Eye (tissue), 1 donor: ENCODE data around the gene RAD9B.
"Not testable (repeated sequence)": the region's sequence is repeated elsewhere in the genome, so short reads cannot be mapped to it uniquely, and the experiment has no call there.

ENCODE experiments used
- DNase-seq: peaks from one replicate; pipeline ENCODE4 v3.0.0-alpha.2; 2015

Gene RAD9B

GRCh38 chr12:110501752-110502738, at the start of gene RAD9B, which contains the start of gene VPS29:
Gene RAD9B (plus strand): TSS chr12:110502331. CDS start chr12:110502338, 7 bp downstream.
Gene VPS29 (minus strand): TSS chr12:110502111. CDS start chr12:110502051, 60 bp downstream.
- DNase-seq = peak; percentile 99

- no peak for DNase-seq
These were observed 48.4 kb upstream of the RAD9B start for GRCh38 chr12:110453569-110454296.

- no peak for DNase-seq
These were observed 43.4 kb upstream of the RAD9B start for GRCh38 chr12:110458756-110459155.

GRCh38 chr12:110461189-110461588, 40.9 kb upstream of the RAD9B start:
- DNase-seq = not testable (repeated sequence)

GRCh38 chr12:110465024-110465423, 37.1 kb upstream of the RAD9B start:
- DNase-seq = no peak

- DNase-seq = not testable (repeated sequence)
These were observed 36.4 kb upstream of the RAD9B start for GRCh38 chr12:110465765-110466164.

- DNase-seq = no peak
These were observed 35.3 kb upstream of the RAD9B start for GRCh38 chr12:110466791-110467190.

GRCh38 chr12:110467847-110468213, 34.3 kb upstream of the RAD9B start:
- DNase-seq = no peak

GRCh38 chr12:110468214-110469048, 33.7 kb upstream of the RAD9B start, which contains the start of the genes FAM216A and GPN3:
Gene FAM216A (plus strand): TSS chr12:110468845. CDS start chr12:110468876, 31 bp downstream.
Gene GPN3 (minus strand): TSS chr12:110468257. CDS start chr12:110468203, 54 bp downstream.
- peak; percentile 100 for DNase-seq

- DNase-seq = no peak
These were observed 26.7 kb upstream of the RAD9B start for GRCh38 chr12:110475426-110475825.

GRCh38 chr12:110498984-110499706, 3.0 kb upstream of the RAD9B start:
- DNase-seq = no peak

GRCh38 chr12:110501399-110501751, 756 bp upstream of the RAD9B start:
- DNase-seq = no peak

- no peak for DNase-seq
These were observed 1.3 kb downstream of the RAD9B start for GRCh38 chr12:110503432-110503831.

GRCh38 chr12:110505332-110505731, 3.2 kb downstream of the RAD9B start:
- no peak for DNase-seq

GRCh38 chr12:110508071-110508586, 6.0 kb downstream of the RAD9B start:
- no peak for DNase-seq

GRCh38 chr12:110513842-110514241, 11.7 kb downstream of the RAD9B start:
- no peak for DNase-seq

GRCh38 chr12:110514363-110514762, 12.2 kb downstream of the RAD9B start:
- DNase-seq = no peak

GRCh38 chr12:110516995-110517394, 14.9 kb downstream of the RAD9B start:
- no peak for DNase-seq

GRCh38 chr12:110518014-110518413, 15.9 kb downstream of the RAD9B start:
- DNase-seq = not testable (repeated sequence)

GRCh38 chr12:110520876-110521712, 19.0 kb downstream of the RAD9B start:
- DNase-seq = not testable (repeated sequence)
